Coronary artery (tissue), 2 donors: ENCODE data around the gene KLC1.
A peak's percentile ranks its signal among the peaks of the same experiment; 100 is the strongest.

Experiments used
- DNase-seq: peaks from one replicate; pipeline ENCODE4 v3.0.0-alpha.2; 2017; ENCODE audit warnings: low spot score
- H3K27ac ChIP-seq, 2 donors: fragments of 200-600 bp; sonication (generic); one replicate each; pipeline ENCODE4 v1.5.1; 2016 to 2019
- H3K4me3 ChIP-seq: fragments of 200-600 bp; sonication (generic); 2 replicates; pipeline ENCODE4 v1.5.1; 2016; ENCODE audit warnings: mild to moderate bottlenecking, moderate library complexity
- TF ChIP-seq, protein P1 (sequence below): fragments of 200-600 bp; sonication (generic); IDR thresholded peaks from one replicate; pipeline ENCODE4 v1.5.1; 2019; ENCODE audit warnings: antibody characterized with exemption

KLC1 gene

DNA sequence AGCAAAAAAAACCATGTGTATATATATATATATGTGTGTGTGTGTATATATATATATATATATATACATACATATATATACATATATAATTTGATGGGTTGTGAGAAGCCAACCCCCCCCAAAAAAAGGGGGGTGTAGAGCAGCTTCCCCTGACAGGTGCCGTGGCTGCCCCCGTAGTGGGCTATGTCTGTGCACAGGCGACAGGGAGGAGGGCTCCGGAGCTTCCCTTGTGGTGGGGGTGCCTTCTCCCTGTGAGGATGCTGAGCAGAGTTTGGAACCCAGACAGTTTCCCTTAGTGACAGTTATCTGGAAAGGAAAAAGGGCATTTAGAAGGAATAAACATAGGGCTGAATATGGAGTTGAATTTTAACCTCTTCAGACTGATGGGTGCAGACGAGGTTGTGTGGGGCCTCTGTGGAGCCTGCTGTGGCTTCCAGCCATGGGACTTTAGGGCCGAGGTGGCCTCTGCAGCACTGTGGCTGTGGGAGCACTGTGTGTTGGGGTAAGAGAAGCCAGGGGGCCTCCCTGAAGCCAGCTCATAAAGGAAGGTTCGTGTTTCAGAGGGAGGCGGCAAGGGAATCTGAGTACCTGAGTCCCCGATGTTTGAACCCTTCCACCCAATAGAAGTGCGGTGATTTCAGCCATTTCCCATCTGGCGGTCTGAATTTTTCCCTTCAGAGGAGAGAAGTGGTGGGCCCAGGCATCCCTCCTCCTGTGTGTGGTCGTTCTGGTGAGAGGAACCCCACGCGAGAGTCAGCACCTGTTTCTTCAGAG lies 66.5 kb downstream of the KLC1 start:
- H3K27ac ChIP-seq: peak overlapping the region in 1 of 2 donors; percentile 31
- H3K4me3 ChIP-seq: no peak overlapping the region
- TF ChIP-seq, protein P1, sequence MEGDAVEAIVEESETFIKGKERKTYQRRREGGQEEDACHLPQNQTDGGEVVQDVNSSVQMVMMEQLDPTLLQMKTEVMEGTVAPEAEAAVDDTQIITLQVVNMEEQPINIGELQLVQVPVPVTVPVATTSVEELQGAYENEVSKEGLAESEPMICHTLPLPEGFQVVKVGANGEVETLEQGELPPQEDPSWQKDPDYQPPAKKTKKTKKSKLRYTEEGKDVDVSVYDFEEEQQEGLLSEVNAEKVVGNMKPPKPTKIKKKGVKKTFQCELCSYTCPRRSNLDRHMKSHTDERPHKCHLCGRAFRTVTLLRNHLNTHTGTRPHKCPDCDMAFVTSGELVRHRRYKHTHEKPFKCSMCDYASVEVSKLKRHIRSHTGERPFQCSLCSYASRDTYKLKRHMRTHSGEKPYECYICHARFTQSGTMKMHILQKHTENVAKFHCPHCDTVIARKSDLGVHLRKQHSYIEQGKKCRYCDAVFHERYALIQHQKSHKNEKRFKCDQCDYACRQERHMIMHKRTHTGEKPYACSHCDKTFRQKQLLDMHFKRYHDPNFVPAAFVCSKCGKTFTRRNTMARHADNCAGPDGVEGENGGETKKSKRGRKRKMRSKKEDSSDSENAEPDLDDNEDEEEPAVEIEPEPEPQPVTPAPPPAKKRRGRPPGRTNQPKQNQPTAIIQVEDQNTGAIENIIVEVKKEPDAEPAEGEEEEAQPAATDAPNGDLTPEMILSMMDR: no peak
- no peak for DNase-seq

GRCh38 chr14:103696070-103696402 lies 67.0 kb downstream of the KLC1 start:
- DNase-seq: no peak
- Histone ChIP-seq H3K4me3 (peak overlapping the region; percentile 47), H3K27ac (peak overlapping the region; percentile 38 to 81)
- TF ChIP-seq, protein P1: no peak

DNA sequence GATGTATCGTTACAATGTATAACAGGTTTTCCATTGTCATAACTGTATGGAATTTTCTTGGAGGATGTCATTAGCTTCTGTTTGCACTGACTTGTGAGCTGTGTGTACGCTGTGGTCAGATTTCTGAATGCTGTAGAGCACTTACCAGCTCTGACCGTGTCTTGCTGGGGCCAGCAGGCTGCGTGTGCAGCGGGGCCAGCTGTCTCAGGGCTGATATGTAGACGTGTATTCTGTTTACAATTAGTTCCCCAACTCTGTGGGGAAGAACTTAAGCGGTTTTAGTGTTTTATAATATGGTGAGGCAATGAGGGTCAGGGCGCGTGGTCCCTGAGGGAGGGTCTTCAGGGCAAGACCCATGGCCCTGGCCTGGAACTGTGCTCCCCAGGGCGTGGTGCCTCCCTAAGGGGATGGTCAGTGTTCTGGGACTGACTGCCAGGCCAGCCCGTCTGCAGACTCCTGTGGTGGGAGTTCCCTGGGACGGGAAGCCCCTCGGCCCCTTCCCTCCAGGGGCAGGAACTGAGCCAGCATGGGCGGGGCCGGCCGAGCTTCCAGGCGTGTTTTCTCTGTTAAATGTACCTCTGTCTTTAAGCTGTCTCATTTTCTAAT lies 67.6 kb downstream of the KLC1 start:
- DNase-seq: no peak
- TF ChIP-seq, protein P1: no peak
- H3K4me3 ChIP-seq: peak overlapping the region; percentile 47
- peak overlapping the region; percentile 38 to 81 for H3K27ac ChIP-seq

GRCh38 chr14:103697206-103697602 lies 68.2 kb downstream of the KLC1 start:
- Histone ChIP-seq H3K27ac (peak overlapping the region in 1 of 2 donors; percentile 81), H3K4me3 (no peak overlapping the region)
- no peak for DNase-seq
- TF ChIP-seq, protein P1: no peak

GRCh38 chr14:103697603-103698379 lies 68.8 kb downstream of the KLC1 start:
- H3K4me3 ChIP-seq: no peak overlapping the region
- TF ChIP-seq, protein P1: no peak
- H3K27ac ChIP-seq: peak overlapping the region in 1 of 2 donors; percentile 81
- DNase-seq: no peak

DNA sequence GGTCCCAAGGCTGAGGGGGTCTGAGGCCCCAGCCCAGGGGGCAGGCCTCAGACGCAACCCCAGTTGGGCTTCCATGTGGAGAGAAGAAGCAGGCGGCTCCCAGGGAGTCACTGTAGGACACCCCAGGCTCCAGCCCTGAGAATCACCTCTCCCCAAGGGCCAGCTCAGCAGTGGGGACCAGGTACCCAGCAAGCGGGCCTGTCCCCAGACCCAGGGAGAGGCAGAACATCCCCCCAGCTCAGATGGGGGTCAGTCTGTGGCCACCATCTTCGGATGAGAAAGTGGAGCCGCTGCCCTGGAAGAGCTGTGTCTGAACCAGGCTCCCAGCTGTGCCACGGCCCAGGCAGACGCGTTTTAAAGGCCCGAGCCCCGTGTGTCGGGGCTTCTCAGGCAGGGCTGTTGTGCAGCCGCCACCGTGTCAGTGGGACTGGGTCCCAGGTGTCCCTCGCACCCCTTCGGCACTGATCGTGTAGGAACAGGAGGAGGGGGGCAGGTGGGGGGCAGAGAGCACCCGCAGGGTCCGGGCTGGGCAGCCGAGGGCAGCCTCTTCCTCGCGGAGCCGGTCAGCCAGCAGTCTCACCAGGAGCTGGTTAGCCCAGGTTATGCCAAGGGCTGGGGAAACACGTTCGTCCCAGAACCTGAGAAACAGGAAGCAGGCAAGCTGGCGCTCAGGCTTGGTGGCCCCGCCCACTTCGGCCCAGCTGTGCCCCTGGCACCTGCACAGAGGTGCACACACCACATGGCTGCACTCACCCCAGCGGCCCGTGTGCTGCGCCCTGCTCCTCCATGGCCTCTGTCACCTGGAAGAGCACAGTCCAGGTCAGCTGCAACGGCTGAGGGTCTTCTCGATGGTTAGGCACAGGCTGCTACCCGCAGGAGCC lies 69.6 kb downstream of the KLC1 start:
- H3K4me3 ChIP-seq: no peak overlapping the region
- TF ChIP-seq, protein P1: no peak
- no peak for DNase-seq
- H3K27ac ChIP-seq: peak overlapping the region; percentile 17 to 81
